ENCODE measurements around the gene RNF220. TPM values are rescaled to one million over a fixed set of nuclear protein-coding genes. Genes with fewer than 3 reads are reported as not detected.

Gene RNF220
- total RNA-seq, 2 donors from 2014 or later: 85.4 to 124 TPM

- intact Hi-C loops (cut with DNase I): no loop called here
- no peak for ATAC-seq
- 71 to 73% methylated on average over 14 of the region's 14 CpGs for WGBS, 2 donors
Observed at GRCh38 chr1:44681905-44682882, 277.1 kb downstream of the RNF220 start.

GRCh38 chr1:44682883-44683265 is 277.8 kb downstream of the RNF220 start:
- 83 to 100% methylated on average over 3 of the region's 3 CpGs for WGBS, 2 donors
- no peaks in the 10 kb centered on the region for H3K9me3 ChIP-seq
- DNase-seq: no peak
- no peaks in the 10 kb centered on the region for H3K4me1 ChIP-seq
- ATAC-seq: no peak
- H3K27me3 ChIP-seq: no peaks in the 10 kb centered on the region
- H3K4me3 ChIP-seq: no peak overlapping the region
- H3K36me3 ChIP-seq (replicated peaks in 1 of 2; ENCODE audit: insufficient read depth in 1 of 2, low read depth in 2 of 2): no peaks in the 10 kb centered on the region
- no peak for TF ChIP-seq POLR2A (IDR thresholded peaks at IDR 0.05)
- TF ChIP-seq, protein P1, sequence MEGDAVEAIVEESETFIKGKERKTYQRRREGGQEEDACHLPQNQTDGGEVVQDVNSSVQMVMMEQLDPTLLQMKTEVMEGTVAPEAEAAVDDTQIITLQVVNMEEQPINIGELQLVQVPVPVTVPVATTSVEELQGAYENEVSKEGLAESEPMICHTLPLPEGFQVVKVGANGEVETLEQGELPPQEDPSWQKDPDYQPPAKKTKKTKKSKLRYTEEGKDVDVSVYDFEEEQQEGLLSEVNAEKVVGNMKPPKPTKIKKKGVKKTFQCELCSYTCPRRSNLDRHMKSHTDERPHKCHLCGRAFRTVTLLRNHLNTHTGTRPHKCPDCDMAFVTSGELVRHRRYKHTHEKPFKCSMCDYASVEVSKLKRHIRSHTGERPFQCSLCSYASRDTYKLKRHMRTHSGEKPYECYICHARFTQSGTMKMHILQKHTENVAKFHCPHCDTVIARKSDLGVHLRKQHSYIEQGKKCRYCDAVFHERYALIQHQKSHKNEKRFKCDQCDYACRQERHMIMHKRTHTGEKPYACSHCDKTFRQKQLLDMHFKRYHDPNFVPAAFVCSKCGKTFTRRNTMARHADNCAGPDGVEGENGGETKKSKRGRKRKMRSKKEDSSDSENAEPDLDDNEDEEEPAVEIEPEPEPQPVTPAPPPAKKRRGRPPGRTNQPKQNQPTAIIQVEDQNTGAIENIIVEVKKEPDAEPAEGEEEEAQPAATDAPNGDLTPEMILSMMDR (IDR thresholded peaks at IDR 0.05): no peak
- intact Hi-C loops (cut with DNase I): no loop called here
- no peak overlapping the region for H3K27ac ChIP-seq

More at GRCh38 chr1:44681905-44682882, 277.1 kb downstream of the RNF220 start:
- Histone ChIP-seq H3K36me3 (replicated peaks in 1 of 2; ENCODE audit: insufficient read depth in 1 of 2, low read depth in 2 of 2) (no peaks in the 10 kb centered on the region), H3K4me3 (no peak overlapping the region), H3K4me1 (peaks cover 4% of the 10 kb centered on the region), H3K27ac (no peak overlapping the region), H3K27me3 (no peaks in the 10 kb centered on the region), H3K9me3 (no peaks in the 10 kb centered on the region)
- TF ChIP-seq, protein P1 (IDR thresholded peaks at IDR 0.05): no peak
- TF ChIP-seq POLR2A (IDR thresholded peaks at IDR 0.05): no peak
- no peak for DNase-seq

DNA sequence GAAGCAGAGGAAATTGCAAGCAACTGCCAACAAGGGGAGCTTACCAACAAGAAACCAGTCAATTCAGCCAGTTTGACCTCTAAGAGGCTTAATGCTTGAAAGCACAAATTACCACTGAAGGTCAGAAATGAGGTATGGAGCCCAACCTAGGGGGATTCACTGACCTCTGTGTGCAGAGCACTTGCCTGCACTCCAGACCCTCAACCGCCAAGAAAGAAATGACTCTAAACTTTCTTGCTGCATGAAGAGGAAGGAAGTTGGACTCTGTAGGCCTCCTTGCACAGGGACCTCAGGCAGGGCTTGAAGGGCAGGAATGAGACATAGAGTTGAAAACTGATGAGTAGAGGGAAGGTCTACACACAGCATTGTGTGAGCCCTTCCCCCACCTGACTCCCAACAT is 279.5 kb downstream of the RNF220 start:
- Histone ChIP-seq H3K27me3 (no peaks in the 10 kb centered on the region), H3K4me1 (no peaks in the 10 kb centered on the region), H3K9me3 (no peaks in the 10 kb centered on the region), H3K36me3 (replicated peaks in 1 of 2; ENCODE audit: insufficient read depth in 1 of 2, low read depth in 2 of 2) (no peaks in the 10 kb centered on the region), H3K27ac (no peak overlapping the region), H3K4me3 (no peak overlapping the region)
- no peak for ATAC-seq
- intact Hi-C loops (cut with DNase I): no loop called here
- no peak for TF ChIP-seq POLR2A (IDR thresholded peaks at IDR 0.05)
- TF ChIP-seq, protein P1 (IDR thresholded peaks at IDR 0.05): no peak
- 86 to 90% methylated on average over 1 of the region's 1 CpG for WGBS, 2 donors
- DNase-seq: no peak

- WGBS, 2 donors: 86 to 87% methylated on average over 4 of the region's 4 CpGs
- H3K36me3 ChIP-seq (replicated peaks in 1 of 2; ENCODE audit: insufficient read depth in 1 of 2, low read depth in 2 of 2): no peaks in the 10 kb centered on the region
- H3K4me3 ChIP-seq: no peak overlapping the region
- H3K4me1 ChIP-seq: no peaks in the 10 kb centered on the region
- intact Hi-C loops (cut with DNase I): no loop called here
- no peak for TF ChIP-seq POLR2A (IDR thresholded peaks at IDR 0.05)
- TF ChIP-seq, protein P1 (IDR thresholded peaks at IDR 0.05): no peak
- no peaks in the 10 kb centered on the region for H3K27me3 ChIP-seq
- no peaks in the 10 kb centered on the region for H3K9me3 ChIP-seq
- ATAC-seq: no peak
- no peak for DNase-seq
- no peak overlapping the region for H3K27ac ChIP-seq
Observed at GRCh38 chr1:44685218-44685617, 280.2 kb downstream of the RNF220 start.

Data from body of pancreas (tissue), 4 donors.